HG03457 (cell line): ENCODE data around the gene ENPP7.

Experiments used
- ATAC-seq: cut with Tn5 transposase; IDR thresholded peaks from one replicate; pipeline ENCODE4 v1.9.1; 2021; ENCODE audit warnings: moderate number of reproducible peaks; ENCODE audit not compliant: unreplicated experiment

Gene ENPP7

DNA sequence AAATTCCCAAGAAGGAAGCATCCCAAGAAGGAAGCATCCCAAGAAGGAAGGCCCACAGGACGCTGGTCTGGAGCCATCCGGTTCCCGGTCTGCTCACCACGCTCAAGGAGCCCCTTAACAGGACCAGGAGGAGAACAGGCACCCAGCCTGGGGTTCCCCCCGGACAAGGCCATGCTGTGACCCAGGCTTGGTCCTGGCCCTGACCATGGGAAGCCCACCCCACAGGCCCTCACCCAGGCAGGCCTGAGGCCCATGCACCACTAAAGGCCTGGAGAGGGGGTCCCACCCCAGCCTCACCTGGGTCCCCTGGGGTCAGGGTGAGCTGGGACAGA lies 340 bp upstream of the ENPP7 start:
- no peak for ATAC-seq

- no peak for ATAC-seq
Observed at GRCh38 chr17:79732254-79732653, 1.5 kb downstream of the ENPP7 start.

DNA sequence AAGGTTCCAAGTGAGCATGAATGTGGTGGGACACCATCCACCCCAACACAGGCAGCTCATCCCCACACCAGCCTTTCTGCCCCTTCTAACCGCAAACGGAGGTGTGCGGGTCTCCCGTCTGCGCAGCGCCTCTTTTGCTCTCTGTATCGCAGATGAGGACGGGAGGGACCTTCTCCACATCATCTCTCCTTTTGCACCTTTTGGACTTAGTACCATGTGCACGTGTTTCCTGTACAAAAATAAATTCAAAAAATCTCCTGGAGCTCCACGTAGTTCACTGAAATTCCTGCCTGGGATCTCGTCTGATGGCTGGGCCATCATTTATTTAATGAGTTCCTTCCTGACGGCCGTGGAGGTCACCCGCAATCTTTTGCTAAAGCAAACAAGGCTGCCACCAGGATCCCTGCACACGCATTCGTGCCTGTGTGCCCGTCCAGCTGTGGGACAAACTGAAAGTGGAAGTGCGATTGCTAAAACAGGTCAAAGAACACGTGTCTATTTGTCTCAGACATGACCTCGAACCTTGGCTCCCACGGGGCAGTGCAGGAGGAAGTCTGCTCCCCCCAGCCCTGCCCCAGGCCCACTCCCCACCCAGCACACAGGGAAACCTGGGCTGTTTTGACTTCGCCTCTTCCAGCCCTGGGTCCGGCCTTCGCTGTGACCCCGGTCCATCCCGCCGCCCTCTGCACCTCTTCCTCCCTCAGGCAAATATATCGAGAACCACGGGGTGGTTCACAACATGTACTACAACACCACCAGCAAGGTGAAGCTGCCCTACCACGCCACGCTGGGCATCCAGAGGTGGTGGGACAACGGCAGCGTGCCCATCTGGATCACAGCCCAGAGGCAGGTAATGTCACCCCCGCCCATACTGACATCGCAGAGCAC lies 2.3 kb downstream of the ENPP7 start:
- no peak for ATAC-seq

GRCh38 chr17:79733692-79734070 lies 2.9 kb downstream of the ENPP7 start:
- no peak for ATAC-seq

DNA sequence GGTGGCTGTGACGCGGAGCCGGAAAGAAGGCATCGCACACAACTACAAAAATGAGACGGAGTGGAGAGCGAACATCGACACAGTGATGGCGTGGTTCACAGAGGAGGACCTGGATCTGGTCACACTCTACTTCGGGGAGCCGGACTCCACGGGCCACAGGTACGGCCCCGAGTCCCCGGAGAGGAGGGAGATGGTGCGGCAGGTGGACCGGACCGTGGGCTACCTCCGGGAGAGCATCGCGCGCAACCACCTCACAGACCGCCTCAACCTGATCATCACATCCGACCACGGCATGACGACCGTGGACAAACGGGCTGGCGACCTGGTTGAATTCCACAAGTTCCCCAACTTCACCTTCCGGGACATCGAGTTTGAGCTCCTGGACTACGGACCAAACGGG lies 4.4 kb downstream of the ENPP7 start:
- ATAC-seq, result no peak

DNA sequence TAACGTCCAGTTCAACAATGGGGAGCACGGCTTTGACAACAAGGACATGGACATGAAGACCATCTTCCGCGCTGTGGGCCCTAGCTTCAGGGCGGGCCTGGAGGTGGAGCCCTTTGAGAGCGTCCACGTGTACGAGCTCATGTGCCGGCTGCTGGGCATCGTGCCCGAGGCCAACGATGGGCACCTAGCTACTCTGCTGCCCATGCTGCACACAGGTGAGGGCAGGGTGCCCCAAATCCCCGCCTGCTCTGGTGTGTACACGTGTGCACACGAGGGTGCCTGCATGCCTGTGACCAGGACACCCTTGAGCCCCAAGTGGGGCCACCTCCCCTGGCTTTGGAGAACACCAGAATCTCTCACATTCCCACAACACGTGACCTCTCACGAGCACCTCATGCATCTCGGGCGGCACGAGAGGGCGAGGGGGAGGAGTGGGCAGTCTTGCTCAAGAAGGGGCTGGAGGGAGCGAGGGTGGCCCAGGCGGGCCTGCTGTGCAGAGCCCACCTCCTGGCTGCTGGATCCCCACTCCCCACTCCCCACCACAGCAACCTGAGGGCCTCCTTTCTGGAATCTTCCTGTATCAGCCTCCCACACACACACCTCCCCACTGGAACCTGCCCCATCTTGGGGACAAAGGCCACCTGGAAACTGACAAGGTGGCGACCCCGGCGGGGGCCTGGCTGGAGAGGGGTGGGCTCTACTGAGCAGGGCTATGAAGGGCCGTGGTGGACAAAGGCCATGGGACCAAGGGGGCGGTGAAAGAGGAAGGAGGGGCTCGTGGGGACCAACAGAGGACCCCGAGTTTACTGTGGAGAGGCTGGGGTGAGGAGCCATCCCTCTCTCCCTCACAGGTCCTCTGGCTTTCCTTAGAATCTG lies 6.5 kb downstream of the ENPP7 start:
- ATAC-seq, result no peak

GRCh38 chr17:79737922-79738578 lies 7.3 kb downstream of the ENPP7 start:
- no peak for ATAC-seq

DNA sequence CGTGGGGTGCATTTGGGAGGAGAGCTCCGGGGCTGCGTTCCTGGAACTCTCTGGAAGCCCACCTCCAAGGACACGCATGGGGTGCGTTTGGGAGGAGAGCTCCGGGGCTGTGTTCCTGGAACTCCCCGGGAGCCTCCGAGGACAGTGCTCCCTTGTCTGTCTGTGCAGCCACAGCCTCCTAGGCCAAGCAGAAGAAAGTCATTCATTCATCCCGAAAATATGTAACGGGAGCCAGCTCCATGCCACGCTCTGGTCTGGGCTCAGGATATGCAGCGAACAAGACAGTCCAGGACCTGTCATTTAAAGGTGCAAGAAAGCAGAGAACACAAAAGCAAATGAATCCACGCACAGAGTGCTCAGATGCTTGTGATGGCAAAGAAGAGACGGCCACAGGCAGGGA lies 7.9 kb downstream of the ENPP7 start:
- ATAC-seq, result no peak

DNA sequence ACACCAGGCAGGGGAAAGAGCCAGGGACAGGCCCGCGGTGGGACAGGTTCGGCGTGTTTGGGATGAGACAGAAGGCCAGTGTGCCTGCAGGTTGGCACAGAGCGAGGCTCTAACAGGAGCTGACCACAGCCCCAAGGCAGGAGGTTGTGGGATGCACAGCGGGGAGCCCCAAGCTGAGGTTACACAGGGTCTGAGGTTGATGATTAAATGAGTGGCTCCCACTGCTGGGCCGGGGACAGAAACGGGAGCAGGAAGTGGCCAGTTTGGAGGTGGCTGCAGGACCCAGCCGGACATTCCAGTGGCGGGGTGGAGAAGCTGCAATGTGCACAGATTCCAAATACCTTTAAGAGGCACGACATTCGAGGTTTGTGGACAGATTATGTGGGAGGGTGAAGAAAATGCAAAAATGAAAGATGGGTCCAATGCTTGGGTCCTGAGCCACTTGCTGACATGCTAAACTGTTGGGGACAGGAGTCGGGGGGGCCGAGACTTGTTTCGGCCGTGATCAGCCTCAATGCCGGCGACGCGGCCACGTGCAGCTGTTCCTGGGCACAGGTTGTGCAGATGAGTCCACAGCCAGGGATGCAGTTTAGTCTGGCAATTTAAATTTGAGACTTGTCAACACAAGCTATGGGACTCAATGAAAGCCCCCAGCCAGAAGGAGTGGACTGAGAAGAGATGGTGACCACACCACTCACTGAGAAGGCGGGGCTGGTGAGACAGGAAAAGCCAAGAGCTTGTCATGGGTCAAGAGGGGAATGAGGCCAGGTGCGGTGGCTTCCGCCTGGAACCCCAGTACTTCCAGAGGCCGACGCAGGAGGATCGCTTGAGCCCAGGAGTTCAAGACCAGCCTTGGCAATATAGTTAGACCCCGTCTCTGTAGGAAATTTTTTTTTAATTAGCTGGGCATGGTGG lies 8.7 kb downstream of the ENPP7 start:
- no peak for ATAC-seq

DNA sequence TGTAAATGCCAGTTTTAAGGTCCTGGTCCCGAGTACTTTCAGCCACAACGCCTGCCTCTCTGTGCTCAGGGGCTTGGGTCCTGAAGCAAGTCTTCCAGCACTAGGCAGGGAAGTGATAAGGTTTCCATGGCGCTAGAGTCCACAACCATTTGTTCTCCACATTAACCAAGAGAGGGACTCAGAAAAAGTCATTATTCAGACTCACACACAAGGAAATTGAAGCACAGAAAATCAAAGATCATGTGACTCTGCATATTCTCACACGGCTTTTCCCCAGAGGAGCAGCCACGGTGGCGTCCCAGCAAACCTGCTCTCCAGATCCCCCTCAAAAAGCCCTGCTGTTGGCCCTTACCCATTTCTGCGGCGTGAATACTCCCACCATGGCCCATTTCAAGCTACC lies 9.7 kb downstream of the ENPP7 start:
- ATAC-seq, result no peak

GRCh38 chr17:79741401-79741750 lies 10.6 kb downstream of the ENPP7 start:
- ATAC-seq, result no peak

- no peak for ATAC-seq
Observed at GRCh38 chr17:79741751-79742588, 11.2 kb downstream of the ENPP7 start.

- no peak for ATAC-seq
Observed at GRCh38 chr17:79742589-79742918, 11.8 kb downstream of the ENPP7 start.

DNA sequence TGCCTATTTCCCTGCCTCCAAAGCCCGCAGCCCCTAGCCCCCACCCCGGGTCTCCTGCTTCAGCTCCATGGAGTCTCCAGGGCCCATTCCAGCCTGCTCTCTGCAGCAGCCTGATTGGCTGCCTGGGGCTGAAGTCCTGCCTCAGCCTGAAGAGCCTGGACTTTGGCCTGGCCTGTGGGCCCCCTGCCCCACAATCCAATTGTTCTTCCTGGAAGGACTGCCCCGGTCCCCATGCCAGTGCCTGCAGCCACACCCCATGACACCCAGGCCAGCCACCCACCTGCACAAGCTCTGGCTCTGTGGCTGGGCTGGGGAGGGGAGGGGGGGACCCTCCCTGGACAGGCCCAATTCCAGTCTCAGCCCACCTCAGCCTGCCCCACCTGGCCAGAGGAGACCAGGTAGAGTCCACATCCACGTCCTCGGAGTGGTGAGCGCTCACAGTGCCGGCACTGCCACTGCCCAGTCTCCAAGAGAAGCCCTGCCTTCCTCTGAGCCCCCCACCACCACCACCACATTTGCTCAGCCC lies 12.3 kb downstream of the ENPP7 start:
- no peak for ATAC-seq

DNA sequence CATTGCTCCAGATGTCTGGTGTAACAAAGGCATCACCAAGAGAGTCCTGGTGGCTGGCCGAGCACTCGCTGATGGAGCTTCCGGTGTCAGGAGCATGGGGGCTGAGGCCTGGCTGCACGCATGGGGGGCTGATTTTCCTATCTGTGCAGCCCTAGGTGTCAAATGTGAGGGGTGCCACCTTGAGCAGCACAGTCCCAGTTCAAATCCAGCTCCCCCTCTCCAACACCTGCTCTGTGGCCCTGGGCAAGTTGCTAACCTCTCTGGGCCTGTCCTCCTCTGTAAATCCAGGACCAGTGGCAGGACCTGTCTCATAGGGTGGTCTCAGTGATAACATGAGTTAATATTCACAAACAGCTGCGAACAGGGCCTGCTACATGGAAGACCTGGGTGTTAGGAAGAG lies 12.9 kb downstream of the ENPP7 start:
- no peak for ATAC-seq

- ATAC-seq, result no peak
Observed at GRCh38 chr17:79745641-79746105, 14.9 kb downstream of the ENPP7 start.

DNA sequence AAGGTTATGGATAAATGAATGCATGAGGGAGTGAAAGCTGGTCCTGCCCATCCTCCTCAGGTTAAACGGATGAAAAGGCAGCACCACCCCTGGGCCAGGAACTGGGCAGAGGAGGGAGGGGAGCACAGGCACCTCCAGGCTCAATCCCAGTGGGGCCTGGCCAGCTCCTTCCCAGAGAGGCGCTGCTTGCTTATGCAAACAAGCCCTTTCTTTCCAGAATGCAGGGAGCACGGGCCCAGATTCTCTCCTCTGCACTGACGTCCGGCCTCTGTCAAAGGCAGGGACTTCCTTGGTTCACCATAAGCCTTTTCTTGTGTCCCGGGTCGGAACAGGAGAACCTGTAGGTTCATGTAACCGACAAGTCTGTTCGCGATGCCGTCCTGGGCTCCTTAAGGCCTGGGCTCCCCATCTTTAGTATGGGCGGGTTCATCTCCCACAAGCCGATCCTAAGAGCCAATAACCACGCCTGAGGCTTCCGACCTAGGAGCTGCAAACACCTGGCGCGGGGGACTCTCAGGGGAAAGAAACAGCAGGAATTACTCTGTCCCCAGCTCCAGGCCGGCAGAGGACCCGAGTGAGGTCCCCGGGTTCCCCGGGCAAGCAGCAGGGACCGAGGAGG lies 16.3 kb downstream of the ENPP7 start:
- no peak for ATAC-seq

- no peak for ATAC-seq
Observed at GRCh38 chr17:79747508-79748294, 17.0 kb downstream of the ENPP7 start.
